GM23338 (cell line): ENCODE results near the gene NFIA. TPM values are rescaled to one million over a fixed set of nuclear protein-coding genes. Genes with fewer than 3 reads are reported as not detected.

Source experiments
- ATAC-seq: fragments of 200-7000 bp; cut with Tn5 transposase; 3 replicates; pipeline ENCODE4 v1.9.1; 2020
- DNase-seq: peaks from one replicate; pipeline ENCODE4 v3.0.0-alpha.2; 2015; ENCODE audit warnings: low spot score
- H2AFZ ChIP-seq: fragments of 200-600 bp; sonication (generic); 2 replicates; pipeline ENCODE4 v1.8.0; 2016; ENCODE audit warnings: antibody characterized with exemption, mild to moderate bottlenecking, moderate library complexity
- H3F3A ChIP-seq: fragments of 200-600 bp; sonication (generic); replicated peaks from 2 replicates; pipeline ENCODE4 v1.8.0; 2017; ENCODE audit warnings: antibody characterized with exemption, mixed run types, low read depth
- H3K27ac ChIP-seq: fragments of 200-600 bp; sonication (generic); 2 replicates; pipeline ENCODE4 v1.6.1; 2016; ENCODE audit warnings: low read depth
- H3K27me3 ChIP-seq: fragments of 200-600 bp; sonication (generic); 2 replicates; pipeline ENCODE4 v1.8.0; 2016; ENCODE audit warnings: mild to moderate bottlenecking, mixed run types, moderate library complexity; ENCODE audit not compliant: insufficient read depth
- H3K36me3 ChIP-seq: fragments of 200-600 bp; sonication (generic); 2 replicates; pipeline ENCODE4 v1.8.0; 2016; ENCODE audit warnings: mild to moderate bottlenecking; ENCODE audit not compliant: insufficient read depth
- H3K4me1 ChIP-seq: fragments of 200-600 bp; sonication (generic); 2 replicates; pipeline ENCODE4 v1.8.0; 2016; ENCODE audit warnings: mild to moderate bottlenecking, moderate library complexity; ENCODE audit not compliant: insufficient read depth
- H3K4me2 ChIP-seq: fragments of 200-600 bp; sonication (generic); 2 replicates; pipeline ENCODE4 v1.7.1; 2017; ENCODE audit warnings: mixed run types
- H3K4me3 ChIP-seq: fragments of 200-600 bp; sonication (generic); 2 replicates; pipeline ENCODE4 v1.6.1; 2016; ENCODE audit warnings: mixed run types
- H3K79me2 ChIP-seq: fragments of 200-600 bp; sonication (generic); replicated peaks from 2 replicates; pipeline ENCODE4 v1.8.0; 2017; ENCODE audit warnings: mild to moderate bottlenecking; ENCODE audit not compliant: insufficient read depth
- H3K9me2 ChIP-seq: fragments of 200-600 bp; sonication (generic); 2 replicates; pipeline ENCODE4 v1.8.0; 2017; ENCODE audit not compliant: insufficient read depth
- H4K20me1 ChIP-seq: fragments of 200-600 bp; sonication (generic); replicated peaks from 2 replicates; pipeline ENCODE4 v1.8.0; 2017; ENCODE audit warnings: mild to moderate bottlenecking; ENCODE audit not compliant: insufficient read depth
- H3K27ac Mint-ChIP-seq: 2 replicates; pipeline ENCODE4 v1.8.0; 2020; ENCODE audit warnings: inconsistent platforms, mild to moderate bottlenecking, moderate library complexity, mixed read lengths
- H3K27me3 Mint-ChIP-seq: 3 replicates; pipeline ENCODE4 v1.8.0; 2022; ENCODE audit warnings: low read depth, mild to moderate bottlenecking, moderate library complexity, mixed read lengths, inconsistent platforms; ENCODE audit not compliant: insufficient read depth, poor library complexity
- H3K36me3 Mint-ChIP-seq: 3 replicates; pipeline ENCODE4 v1.8.0; 2021; ENCODE audit warnings: low read depth, mild to moderate bottlenecking, inconsistent platforms, moderate library complexity, mixed read lengths
- H3K4me1 Mint-ChIP-seq: 3 replicates; pipeline ENCODE4 v1.8.0; 2020; ENCODE audit warnings: mild to moderate bottlenecking, inconsistent platforms, mixed read lengths
- H3K4me3 Mint-ChIP-seq: 3 replicates; pipeline ENCODE4 v1.8.0; 2021; ENCODE audit warnings: moderate library complexity, mild to moderate bottlenecking, inconsistent platforms, mixed read lengths
- H3K9me3 Mint-ChIP-seq: 3 replicates; pipeline ENCODE4 v1.8.0; 2020; ENCODE audit warnings: moderate library complexity, mild to moderate bottlenecking, inconsistent platforms, mixed read lengths
- EZH2 ChIP-seq: fragments of 200-600 bp; sonication (generic); IDR thresholded peaks from one replicate; pipeline ENCODE4 v1.8.0; 2017; ENCODE audit warnings: antibody characterized with exemption, mild to moderate bottlenecking, low read depth; ENCODE audit not compliant: unreplicated experiment
- EZH2phosphoT487 ChIP-seq: fragments of 200-600 bp; sonication (generic); IDR thresholded peaks from one replicate; pipeline ENCODE4 v1.8.1; 2018; ENCODE audit warnings: antibody characterized with exemption; ENCODE audit not compliant: unreplicated experiment
- ZNF114 ChIP-seq: fragments of 250-450 bp; sonication (Bioruptor Pico); IDR thresholded peaks from 2 replicates; pipeline ENCODE4 v1.5.0; 2020; ENCODE audit warnings: mild to moderate bottlenecking, moderate library complexity
- polyA plus RNA-seq: library from polyadenylated mRNA; unstranded; fragments of >200 nt; fragmentation: Nextera tagmentation; extraction: Ambion mirVana; gene quantifications from 2 replicates; pipeline ENCODE4 v1.2.1, GENCODE V29; 2016
- total RNA-seq: library from RNA; depleted of rRNA; stranded (reverse); fragments of >200 nt; shearing (Covaris generic); gene quantifications from 2 replicates; pipeline ENCODE4 v1.2.3, GENCODE V29; 2014
- TF ChIP-seq, protein P1 (sequence below): IDR thresholded peaks from 2 replicates; pipeline ENCODE4 v1.6.1; 2016; ENCODE audit warnings: antibody characterized with exemption
- TF ChIP-seq, protein P2 (sequence below), 2 experiments: fragments of 200-600 bp in 1 of 2; sonication (generic) in 1 of 2; conservative IDR thresholded peaks; 2 replicates each; pipeline versions ENCODE4 v1.5.1 to v1.6.1; 2016 to 2017; ENCODE audit warnings: antibody characterized with exemption in 2 of 2, low read depth in 2 of 2, mild to moderate bottlenecking in 2 of 2, moderate library complexity in 1 of 2

NFIA gene
- total and polyA plus RNA-seq, 2 experiments from 2014 or later: 0.97 to 2.3 TPM

DNA sequence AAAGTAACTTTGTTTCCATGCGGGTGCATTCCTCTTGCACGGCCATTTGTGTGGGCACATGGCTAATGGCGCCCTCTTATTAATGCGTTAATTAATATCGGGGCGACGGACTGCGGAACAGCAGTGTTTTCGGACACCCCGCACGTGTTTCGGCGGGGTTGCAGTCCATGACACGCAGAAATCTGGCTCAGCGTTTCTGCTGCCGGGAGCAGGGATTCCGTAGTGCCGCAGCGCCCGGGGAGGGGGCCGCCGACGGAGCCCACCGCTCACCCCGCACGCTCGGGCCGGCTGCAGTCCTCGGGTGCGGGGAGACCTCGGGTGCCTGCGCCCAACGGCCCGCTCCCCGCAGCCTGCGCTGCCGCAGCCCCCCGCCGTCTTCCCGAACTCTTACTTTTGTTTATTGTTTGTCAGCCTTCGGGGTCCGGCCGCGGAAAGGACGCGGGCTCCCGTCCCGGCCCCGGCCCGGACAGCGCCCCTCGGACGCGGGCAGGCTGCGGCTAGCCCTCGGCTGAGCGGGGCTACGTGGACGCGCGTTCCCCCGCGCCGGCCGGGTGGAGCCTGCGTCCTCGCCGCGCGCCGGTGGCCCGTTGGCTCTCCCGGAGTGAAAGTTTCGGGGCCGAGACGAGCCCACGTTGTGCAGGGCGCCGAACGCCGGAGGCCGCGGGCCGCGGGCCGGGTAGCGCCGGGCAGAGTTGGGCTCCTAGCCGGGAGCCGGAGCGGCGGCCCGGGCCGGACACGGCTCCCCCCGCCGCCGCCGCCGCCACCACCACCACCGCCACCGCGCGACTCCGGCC is 849 bp downstream of the NFIA start:
- Histone ChIP-seq H3K9me2 (no peaks in the 10 kb centered on the region), H3K4me2 (peak overlapping the region; percentile 87), H3K4me3 (peak overlapping the region; percentile 58), H3F3A (0 out of 2 replicates have a peak, but pooled peaks cover 6% of the 10 kb centered on the region), H2AFZ (peak overlapping the region; percentile 23; the same call in 1 of the 2 replicates), H4K20me1 (peaks cover 8% of the 10 kb centered on the region; the same call in 1 of the 2 replicates), H3K27me3 (peaks cover 88% of the 10 kb centered on the region), H3K79me2 (no peaks in the 10 kb centered on the region; the same call in 1 of the 2 replicates), H3K36me3 (no peaks in the 10 kb centered on the region), H3K27ac (no peak overlapping the region), H3K4me1 (peaks cover 51% of the 10 kb centered on the region)
- Mint-ChIP-seq H3K27ac (no peak overlapping the region), H3K9me3 (peaks cover 2% of the 10 kb centered on the region; the same call in 2 of the 3 replicates), H3K36me3 (peaks cover 3% of the 10 kb centered on the region; the same call in 1 of the 3 replicates), H3K4me3 (peak overlapping the region; percentile 90), H3K4me1 (peaks cover 39% of the 10 kb centered on the region), H3K27me3 (peaks cover 57% of the 10 kb centered on the region)
- peak; percentile 35 for DNase-seq
- TF ChIP-seq, protein P1, sequence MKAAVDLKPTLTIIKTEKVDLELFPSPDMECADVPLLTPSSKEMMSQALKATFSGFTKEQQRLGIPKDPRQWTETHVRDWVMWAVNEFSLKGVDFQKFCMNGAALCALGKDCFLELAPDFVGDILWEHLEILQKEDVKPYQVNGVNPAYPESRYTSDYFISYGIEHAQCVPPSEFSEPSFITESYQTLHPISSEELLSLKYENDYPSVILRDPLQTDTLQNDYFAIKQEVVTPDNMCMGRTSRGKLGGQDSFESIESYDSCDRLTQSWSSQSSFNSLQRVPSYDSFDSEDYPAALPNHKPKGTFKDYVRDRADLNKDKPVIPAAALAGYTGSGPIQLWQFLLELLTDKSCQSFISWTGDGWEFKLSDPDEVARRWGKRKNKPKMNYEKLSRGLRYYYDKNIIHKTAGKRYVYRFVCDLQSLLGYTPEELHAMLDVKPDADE: no peak
- peak; percentile 56 for TF ChIP-seq EZH2
- TF ChIP-seq EZH2phosphoT487: peak; percentile 55
- TF ChIP-seq ZNF114: no peak
- TF ChIP-seq, protein P2, sequence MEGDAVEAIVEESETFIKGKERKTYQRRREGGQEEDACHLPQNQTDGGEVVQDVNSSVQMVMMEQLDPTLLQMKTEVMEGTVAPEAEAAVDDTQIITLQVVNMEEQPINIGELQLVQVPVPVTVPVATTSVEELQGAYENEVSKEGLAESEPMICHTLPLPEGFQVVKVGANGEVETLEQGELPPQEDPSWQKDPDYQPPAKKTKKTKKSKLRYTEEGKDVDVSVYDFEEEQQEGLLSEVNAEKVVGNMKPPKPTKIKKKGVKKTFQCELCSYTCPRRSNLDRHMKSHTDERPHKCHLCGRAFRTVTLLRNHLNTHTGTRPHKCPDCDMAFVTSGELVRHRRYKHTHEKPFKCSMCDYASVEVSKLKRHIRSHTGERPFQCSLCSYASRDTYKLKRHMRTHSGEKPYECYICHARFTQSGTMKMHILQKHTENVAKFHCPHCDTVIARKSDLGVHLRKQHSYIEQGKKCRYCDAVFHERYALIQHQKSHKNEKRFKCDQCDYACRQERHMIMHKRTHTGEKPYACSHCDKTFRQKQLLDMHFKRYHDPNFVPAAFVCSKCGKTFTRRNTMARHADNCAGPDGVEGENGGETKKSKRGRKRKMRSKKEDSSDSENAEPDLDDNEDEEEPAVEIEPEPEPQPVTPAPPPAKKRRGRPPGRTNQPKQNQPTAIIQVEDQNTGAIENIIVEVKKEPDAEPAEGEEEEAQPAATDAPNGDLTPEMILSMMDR (conservative IDR thresholded peaks at IDR 0.05; ENCODE audit: low read depth in 2 of 2): no peak
- ATAC-seq: peak; percentile 35

DNA sequence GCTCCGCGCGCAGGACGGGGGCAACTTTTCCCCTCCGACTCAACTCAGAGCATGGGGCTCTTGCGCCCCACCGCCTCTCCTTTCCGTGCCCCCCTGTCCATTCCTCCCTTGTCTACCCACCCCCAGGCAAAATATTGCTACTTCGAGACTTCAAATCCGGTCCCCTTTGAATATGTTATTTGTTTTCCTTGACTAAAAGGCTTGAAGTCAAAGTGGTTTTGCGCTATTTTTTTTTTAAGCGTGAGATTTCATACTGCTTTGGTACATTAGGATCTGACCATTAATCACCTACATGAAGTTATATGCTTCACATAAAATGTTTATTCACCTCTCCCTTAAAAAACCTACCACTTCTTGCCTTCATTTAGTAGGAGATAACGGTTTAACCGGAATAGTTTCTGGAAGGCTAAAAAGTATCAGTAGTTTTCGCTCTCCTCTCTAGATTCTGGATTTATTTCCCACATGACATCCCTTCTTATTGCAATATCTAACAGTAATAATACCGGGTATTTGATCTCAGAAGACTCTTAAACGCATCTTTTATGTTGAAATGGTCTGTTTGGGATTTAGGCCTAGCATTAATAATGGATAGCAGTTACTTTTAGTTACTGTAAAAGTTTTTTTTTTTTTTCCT is 1.6 kb downstream of the NFIA start:
- peaks cover 50% of the 10 kb centered on the region for H3K27me3 Mint-ChIP-seq
- no peak for TF ChIP-seq ZNF114
- peak; percentile 95 for TF ChIP-seq EZH2
- DNase-seq (peak; percentile 19), ATAC-seq (no peak)
- H3K4me1 Mint-ChIP-seq: peaks cover 39% of the 10 kb centered on the region
- 0 out of 2 replicates have a peak, but pooled peaks cover 6% of the 10 kb centered on the region for H3F3A ChIP-seq
- H3K27ac Mint-ChIP-seq: no peak overlapping the region
- H3K4me1 ChIP-seq: peaks cover 49% of the 10 kb centered on the region
- peaks cover 8% of the 10 kb centered on the region; the same call in 1 of the 2 replicates for H4K20me1 ChIP-seq
- peak overlapping the region; percentile 87 for H3K4me2 ChIP-seq
- no peak overlapping the region for H2AFZ ChIP-seq
- H3K27me3 ChIP-seq: peaks cover 80% of the 10 kb centered on the region
- H3K4me3 Mint-ChIP-seq: peak overlapping the region; percentile 90
- H3K4me3 ChIP-seq: peak overlapping the region; percentile 58
- H3K79me2 ChIP-seq: no peaks in the 10 kb centered on the region; the same call in 1 of the 2 replicates
- peaks cover 3% of the 10 kb centered on the region; the same call in 1 of the 3 replicates for H3K36me3 Mint-ChIP-seq
- H3K36me3 ChIP-seq: no peaks in the 10 kb centered on the region
- no peaks in the 10 kb centered on the region for H3K9me2 ChIP-seq
- H3K27ac ChIP-seq: no peak overlapping the region
- peaks cover 2% of the 10 kb centered on the region; the same call in 2 of the 3 replicates for H3K9me3 Mint-ChIP-seq
